ENCODE measurements around the gene SCRT2. TPM values are rescaled to one million over a fixed set of nuclear protein-coding genes. Genes with fewer than 3 reads are reported as not detected.

Gene SCRT2
- total and polyA plus RNA-seq, 9 of the 15 experiments (the other 6 are each of a cell fraction or from before 2014, with no cell fraction given), result 0.04 to 0.75 (median 0.13) TPM; not detected in 2

DNA sequence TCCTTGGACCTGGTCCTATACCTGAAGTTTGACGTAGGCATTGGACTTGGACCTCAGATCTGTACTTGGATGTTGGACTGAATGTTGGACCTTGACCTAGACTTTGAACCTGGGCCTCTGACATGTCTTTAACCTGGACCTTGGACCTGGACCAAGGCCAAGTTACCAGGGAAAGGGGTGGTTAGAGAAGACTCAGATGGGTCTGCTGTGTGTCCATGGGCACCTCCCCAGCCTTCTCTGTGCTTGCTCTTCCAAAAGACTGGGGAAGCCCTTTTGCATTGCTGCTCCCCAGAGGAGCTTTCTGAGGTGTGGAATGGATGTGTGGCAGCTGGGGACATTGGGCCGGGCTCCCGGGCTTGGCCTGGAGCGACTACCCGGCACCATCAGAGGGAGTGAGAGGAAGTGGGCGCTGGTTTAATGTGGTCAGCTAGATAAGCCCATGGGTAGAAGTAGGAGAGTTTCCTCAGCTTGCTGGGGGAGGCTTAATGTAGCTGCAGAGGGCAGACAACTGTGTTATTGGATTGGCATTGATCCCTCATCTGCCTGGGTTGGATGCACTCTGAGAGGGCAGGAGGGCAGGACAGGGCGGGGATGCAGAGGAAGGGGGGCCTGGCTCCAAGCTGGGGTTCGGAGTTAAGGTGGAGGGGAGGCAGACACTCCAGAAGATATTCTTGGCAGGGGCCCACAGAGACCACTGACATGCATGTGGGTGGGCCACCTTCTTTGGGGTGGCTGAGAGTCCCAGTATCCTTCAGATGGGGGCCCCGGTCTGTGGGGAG is 4.2 kb downstream of the SCRT2 start (continued):
- TF ChIP-seq, protein P1, sequence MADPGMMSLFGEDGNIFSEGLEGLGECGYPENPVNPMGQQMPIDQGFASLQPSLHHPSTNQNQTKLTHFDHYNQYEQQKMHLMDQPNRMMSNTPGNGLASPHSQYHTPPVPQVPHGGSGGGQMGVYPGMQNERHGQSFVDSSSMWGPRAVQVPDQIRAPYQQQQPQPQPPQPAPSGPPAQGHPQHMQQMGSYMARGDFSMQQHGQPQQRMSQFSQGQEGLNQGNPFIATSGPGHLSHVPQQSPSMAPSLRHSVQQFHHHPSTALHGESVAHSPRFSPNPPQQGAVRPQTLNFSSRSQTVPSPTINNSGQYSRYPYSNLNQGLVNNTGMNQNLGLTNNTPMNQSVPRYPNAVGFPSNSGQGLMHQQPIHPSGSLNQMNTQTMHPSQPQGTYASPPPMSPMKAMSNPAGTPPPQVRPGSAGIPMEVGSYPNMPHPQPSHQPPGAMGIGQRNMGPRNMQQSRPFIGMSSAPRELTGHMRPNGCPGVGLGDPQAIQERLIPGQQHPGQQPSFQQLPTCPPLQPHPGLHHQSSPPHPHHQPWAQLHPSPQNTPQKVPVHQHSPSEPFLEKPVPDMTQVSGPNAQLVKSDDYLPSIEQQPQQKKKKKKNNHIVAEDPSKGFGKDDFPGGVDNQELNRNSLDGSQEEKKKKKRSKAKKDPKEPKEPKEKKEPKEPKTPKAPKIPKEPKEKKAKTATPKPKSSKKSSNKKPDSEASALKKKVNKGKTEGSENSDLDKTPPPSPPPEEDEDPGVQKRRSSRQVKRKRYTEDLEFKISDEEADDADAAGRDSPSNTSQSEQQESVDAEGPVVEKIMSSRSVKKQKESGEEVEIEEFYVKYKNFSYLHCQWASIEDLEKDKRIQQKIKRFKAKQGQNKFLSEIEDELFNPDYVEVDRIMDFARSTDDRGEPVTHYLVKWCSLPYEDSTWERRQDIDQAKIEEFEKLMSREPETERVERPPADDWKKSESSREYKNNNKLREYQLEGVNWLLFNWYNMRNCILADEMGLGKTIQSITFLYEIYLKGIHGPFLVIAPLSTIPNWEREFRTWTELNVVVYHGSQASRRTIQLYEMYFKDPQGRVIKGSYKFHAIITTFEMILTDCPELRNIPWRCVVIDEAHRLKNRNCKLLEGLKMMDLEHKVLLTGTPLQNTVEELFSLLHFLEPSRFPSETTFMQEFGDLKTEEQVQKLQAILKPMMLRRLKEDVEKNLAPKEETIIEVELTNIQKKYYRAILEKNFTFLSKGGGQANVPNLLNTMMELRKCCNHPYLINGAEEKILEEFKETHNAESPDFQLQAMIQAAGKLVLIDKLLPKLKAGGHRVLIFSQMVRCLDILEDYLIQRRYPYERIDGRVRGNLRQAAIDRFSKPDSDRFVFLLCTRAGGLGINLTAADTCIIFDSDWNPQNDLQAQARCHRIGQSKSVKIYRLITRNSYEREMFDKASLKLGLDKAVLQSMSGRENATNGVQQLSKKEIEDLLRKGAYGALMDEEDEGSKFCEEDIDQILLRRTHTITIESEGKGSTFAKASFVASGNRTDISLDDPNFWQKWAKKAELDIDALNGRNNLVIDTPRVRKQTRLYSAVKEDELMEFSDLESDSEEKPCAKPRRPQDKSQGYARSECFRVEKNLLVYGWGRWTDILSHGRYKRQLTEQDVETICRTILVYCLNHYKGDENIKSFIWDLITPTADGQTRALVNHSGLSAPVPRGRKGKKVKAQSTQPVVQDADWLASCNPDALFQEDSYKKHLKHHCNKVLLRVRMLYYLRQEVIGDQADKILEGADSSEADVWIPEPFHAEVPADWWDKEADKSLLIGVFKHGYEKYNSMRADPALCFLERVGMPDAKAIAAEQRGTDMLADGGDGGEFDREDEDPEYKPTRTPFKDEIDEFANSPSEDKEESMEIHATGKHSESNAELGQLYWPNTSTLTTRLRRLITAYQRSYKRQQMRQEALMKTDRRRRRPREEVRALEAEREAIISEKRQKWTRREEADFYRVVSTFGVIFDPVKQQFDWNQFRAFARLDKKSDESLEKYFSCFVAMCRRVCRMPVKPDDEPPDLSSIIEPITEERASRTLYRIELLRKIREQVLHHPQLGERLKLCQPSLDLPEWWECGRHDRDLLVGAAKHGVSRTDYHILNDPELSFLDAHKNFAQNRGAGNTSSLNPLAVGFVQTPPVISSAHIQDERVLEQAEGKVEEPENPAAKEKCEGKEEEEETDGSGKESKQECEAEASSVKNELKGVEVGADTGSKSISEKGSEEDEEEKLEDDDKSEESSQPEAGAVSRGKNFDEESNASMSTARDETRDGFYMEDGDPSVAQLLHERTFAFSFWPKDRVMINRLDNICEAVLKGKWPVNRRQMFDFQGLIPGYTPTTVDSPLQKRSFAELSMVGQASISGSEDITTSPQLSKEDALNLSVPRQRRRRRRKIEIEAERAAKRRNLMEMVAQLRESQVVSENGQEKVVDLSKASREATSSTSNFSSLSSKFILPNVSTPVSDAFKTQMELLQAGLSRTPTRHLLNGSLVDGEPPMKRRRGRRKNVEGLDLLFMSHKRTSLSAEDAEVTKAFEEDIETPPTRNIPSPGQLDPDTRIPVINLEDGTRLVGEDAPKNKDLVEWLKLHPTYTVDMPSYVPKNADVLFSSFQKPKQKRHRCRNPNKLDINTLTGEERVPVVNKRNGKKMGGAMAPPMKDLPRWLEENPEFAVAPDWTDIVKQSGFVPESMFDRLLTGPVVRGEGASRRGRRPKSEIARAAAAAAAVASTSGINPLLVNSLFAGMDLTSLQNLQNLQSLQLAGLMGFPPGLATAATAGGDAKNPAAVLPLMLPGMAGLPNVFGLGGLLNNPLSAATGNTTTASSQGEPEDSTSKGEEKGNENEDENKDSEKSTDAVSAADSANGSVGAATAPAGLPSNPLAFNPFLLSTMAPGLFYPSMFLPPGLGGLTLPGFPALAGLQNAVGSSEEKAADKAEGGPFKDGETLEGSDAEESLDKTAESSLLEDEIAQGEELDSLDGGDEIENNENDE (IDR thresholded peaks at IDR 0.05; ENCODE audit: low read depth, low read length), result no peak
- TF ChIP-seq MEIS2 (IDR thresholded peaks at IDR 0.05; ENCODE audit: partially characterized antibody), result peak; percentile 14
- TF ChIP-seq BHLHE40 (IDR thresholded peaks at IDR 0.05; ENCODE audit: low read length), result peak; percentile 11; the same call in 1 of the 2 replicates
- no peak for TF ChIP-seq HLTF (IDR thresholded peaks at IDR 0.05)
- no peak for TF ChIP-seq ZNF551 (CRISPR knock-in tag; IDR thresholded peaks at IDR 0.05)
- no peak for TF ChIP-seq POU5F1 (IDR thresholded peaks at IDR 0.05; ENCODE audit: borderline replicate concordance, low read depth, low read length, partially characterized antibody)
- peak; percentile 95 for TF ChIP-seq ETV5 (CRISPR knock-in tag; IDR thresholded peaks at IDR 0.05; ENCODE audit: low read depth)
- no peak for TF ChIP-seq ZNF830 (CRISPR knock-in tag; IDR thresholded peaks at IDR 0.05)
- TF ChIP-seq, protein P2, sequence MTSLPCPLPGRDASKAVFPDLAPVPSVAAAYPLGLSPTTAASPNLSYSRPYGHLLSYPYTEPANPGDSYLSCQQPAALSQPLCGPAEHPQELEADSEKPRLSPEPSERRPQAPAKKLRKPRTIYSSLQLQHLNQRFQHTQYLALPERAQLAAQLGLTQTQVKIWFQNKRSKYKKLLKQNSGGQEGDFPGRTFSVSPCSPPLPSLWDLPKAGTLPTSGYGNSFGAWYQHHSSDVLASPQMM (CRISPR knock-in tag; IDR thresholded peaks at IDR 0.05), result no peak
- TF ChIP-seq EHMT2 (IDR thresholded peaks at IDR 0.05), result no peak
- no peak for TF ChIP-seq ZNF212 (CRISPR knock-in tag; IDR thresholded peaks at IDR 0.05)
- TF ChIP-seq HSF4 (CRISPR knock-in tag; IDR thresholded peaks at IDR 0.05; ENCODE audit: borderline replicate concordance), result no peak
- TF ChIP-seq NCOA1 (IDR thresholded peaks at IDR 0.05; ENCODE audit: low read depth), result peak; percentile 65; the same call in 1 of the 2 replicates
- TF ChIP-seq ZNF146 (CRISPR knock-in tag; IDR thresholded peaks at IDR 0.05; ENCODE audit: unreplicated experiment), result no peak
- TF ChIP-seq SMAD3 (CRISPR knock-in tag; conservative IDR thresholded peaks at IDR 0.05), result no peak
- TF ChIP-seq, protein P3, sequence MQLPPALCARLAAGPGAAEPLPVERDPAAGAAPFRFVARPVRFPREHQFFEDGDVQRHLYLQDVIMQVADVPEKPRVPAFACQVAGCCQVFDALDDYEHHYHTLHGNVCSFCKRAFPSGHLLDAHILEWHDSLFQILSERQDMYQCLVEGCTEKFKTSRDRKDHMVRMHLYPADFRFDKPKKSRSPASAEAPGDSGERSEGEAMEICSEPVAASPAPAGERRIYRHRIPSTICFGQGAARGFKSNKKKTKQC (CRISPR knock-in tag; IDR thresholded peaks at IDR 0.05), result no peak
- TF ChIP-seq TGIF2 (CRISPR knock-in tag; IDR thresholded peaks at IDR 0.05), result no peak

Data from K562 (cell line).